ENCODE measurements around the gene LSP1. TPM values are rescaled to one million over a fixed set of nuclear protein-coding genes. Genes with fewer than 3 reads are reported as not detected.

LSP1 gene
- total and polyA plus RNA-seq, 2 of the 4 experiments (the other 2 are of a cell fraction), result not detected

GRCh38 chr11:1842149-1843097, 10.5 kb upstream of the LSP1 start:
- CTCF ChIA-PET, result interaction anchor here (0.6 kb wide), 1 partner anchor 34 kb away, joined by 3 read pairs; no protein-coding TSS in a partner anchor
- in situ Hi-C loops (cut with MboI; ENCODE audit: low sequenced_read_pairs), result no loop called here
- no peak overlapping the region for H2AK9ac ChIP-seq (replicated peaks; ENCODE audit: low read depth, low read length, poor library complexity)

More at GRCh38 chr11:1842149-1843097, 10.5 kb upstream of the LSP1 start:
- Histone ChIP-seq H3K9ac (ENCODE audit: low read depth, low read length) (no peak overlapping the region), H4K91ac (ENCODE audit: insufficient read depth, low read depth, low read length) (no peak overlapping the region), H4K5ac (ENCODE audit: low read depth, low read length) (no peak overlapping the region), H3K9me1 (ENCODE audit: insufficient read depth, low read length) (no peaks in the 10 kb centered on the region), H4K20me1 (ENCODE audit: insufficient read depth, low read length) (no peaks in the 10 kb centered on the region), H3K56ac (ENCODE audit: extremely low read depth, insufficient read depth, low read length) (no peak overlapping the region), H3K9me3 (ENCODE audit: control insufficient read depth, insufficient read depth, low read length) (no peaks in the 10 kb centered on the region), H3K4me3 (ENCODE audit: insufficient read depth, low read depth, low read length) (no peak overlapping the region), H2BK20ac (ENCODE audit: low read depth, low read length) (no peak overlapping the region), H3K18ac (ENCODE audit: low read depth, low read length) (no peak overlapping the region), H3K23ac (ENCODE audit: low read depth, low read length) (no peak overlapping the region), H3K4me2 (ENCODE audit: low read depth, low read length) (no peak overlapping the region), H3K79me1 (ENCODE audit: low read depth in 1 of 2, low read length in 2 of 2) (no peaks in the 10 kb centered on the region), H3K4ac (ENCODE audit: low read depth, low read length) (no peak overlapping the region), H3K27ac (ENCODE audit: insufficient read depth, low read length) (no peak overlapping the region), H3K36me3 (ENCODE audit: control insufficient read depth, insufficient read depth, low read length) (no peaks in the 10 kb centered on the region), H2BK120ac (ENCODE audit: low read depth, low read length) (no peak overlapping the region), H2AK5ac (ENCODE audit: low read depth, low read length) (no peak overlapping the region), H2AFZ (replicated peaks; ENCODE audit: low read length, poor library complexity) (no peak overlapping the region), H4K8ac (ENCODE audit: low read depth in 2 of 2, low read length in 2 of 2) (no peak overlapping the region), H3K4me1 (ENCODE audit: control insufficient read depth, insufficient read depth, low read length) (no peaks in the 10 kb centered on the region), H2BK15ac (ENCODE audit: low read depth, low read length) (no peak overlapping the region), H3K27me3 (ENCODE audit: control insufficient read depth, insufficient read depth, low read length) (peaks cover 38% of the 10 kb centered on the region), H2BK5ac (ENCODE audit: low read depth, low read length, poor library complexity, severe bottlenecking) (no peak overlapping the region), H3K14ac (replicated peaks; ENCODE audit: low read depth, low read length) (no peak overlapping the region)
- 67% methylated on average over 12 of the region's 29 CpGs; no CpG with 5 or more reads in 1 of the 2 experiments for WGBS, 2 experiments (ENCODE audit: extremely low coverage in 2 of 2, insufficient read length in 1 of 2)
- BruUV-seq (replicated peaks), result no TSS peak
- TF ChIP-seq POLR2A (IDR thresholded peaks at IDR 0.05; ENCODE audit: low read depth, low read length) (no peak), RAD21 (IDR thresholded peaks at IDR 0.05; ENCODE audit: low read length) (no peak), ELK1 (IDR thresholded peaks at IDR 0.05; ENCODE audit: borderline replicate concordance, low read depth, low read length) (no peak), MAZ (IDR thresholded peaks at IDR 0.05; ENCODE audit: borderline replicate concordance, low read depth, low read length) (no peak), CHD1 (IDR thresholded peaks at IDR 0.05; ENCODE audit: low read depth, low read length) (no peak), BHLHE40 (IDR thresholded peaks at IDR 0.05; ENCODE audit: low read depth, low read length) (no peak), RFX5 (IDR thresholded peaks at IDR 0.05; ENCODE audit: low read depth, low read length) (no peak), FOS (IDR thresholded peaks at IDR 0.05; ENCODE audit: low read depth, low read length) (no peak)
- DNase-seq (no peak), ATAC-seq (ENCODE audit: low read depth) (no peak)
- POLR2A ChIA-PET (ENCODE audit: unreplicated experiment), result no interaction called here
- dilution Hi-C loops (cut with HindIII; ENCODE audit: low sequenced_read_pairs, unreplicated experiment) (no loop called here), intact Hi-C loops (cut with micrococcal nuclease) (no loop called here)
